ENCODE measurements around the gene OBP2A.

The OBP2A gene

DNA sequence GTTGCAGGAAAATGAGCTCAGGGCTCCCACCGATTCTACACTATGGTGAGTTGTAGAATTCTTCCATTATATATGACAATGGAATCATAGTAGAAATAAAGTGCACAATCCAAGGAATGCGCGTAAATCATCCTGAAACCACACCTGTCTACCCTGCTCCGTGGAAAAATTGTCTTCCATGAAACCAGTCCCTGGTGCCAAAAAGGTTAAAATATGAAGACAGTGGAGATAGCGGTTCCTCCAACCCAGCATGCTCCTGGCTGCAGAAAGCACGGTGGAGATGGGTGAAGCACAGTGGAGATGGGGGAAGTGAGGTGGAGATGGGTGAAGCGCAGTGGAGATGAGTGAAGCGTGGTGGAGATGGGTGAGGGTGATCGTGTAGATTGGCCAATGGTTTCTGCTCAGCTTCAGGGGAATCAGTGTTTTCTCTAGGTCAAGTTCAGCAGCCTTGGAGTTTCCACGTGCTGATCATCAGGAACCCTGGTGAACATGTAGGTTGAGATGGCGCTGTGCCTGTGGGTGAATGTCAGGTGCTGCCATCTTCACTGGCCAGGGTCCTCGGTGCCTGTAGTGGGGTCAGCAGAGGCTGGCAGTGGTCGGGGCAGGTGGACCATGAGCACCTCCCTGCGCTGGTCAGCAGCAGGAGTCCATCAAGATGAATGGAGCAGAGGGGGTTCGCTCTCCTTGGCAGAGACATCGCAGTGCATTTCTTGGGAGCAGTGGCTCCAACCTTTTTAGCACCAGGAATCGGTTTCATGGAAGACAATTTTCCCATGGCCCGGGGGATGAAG lies 35.9 kb downstream of the OBP2A start:
- no peak for DNase-seq

DNA sequence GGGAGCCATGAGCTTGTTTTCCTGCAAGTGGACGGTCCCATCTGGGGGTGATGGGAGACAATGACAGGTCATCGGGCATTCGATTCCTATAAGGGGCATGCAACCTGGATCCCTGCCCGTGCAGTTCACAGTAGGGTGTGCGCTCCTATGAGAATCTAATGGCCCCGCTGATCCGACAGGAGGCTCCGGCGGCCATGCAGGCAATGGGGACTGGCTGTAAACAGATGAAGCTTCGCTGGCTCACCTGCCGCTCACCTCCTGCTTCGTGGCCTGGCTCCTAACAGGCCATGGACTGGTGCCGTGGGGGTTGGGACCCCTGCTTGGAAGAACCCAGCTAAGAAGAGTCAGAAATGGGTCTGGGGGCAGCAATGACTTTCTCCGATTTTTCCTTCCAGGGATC lies 36.6 kb downstream of the OBP2A start:
- DNase-seq = no peak

DNA sequence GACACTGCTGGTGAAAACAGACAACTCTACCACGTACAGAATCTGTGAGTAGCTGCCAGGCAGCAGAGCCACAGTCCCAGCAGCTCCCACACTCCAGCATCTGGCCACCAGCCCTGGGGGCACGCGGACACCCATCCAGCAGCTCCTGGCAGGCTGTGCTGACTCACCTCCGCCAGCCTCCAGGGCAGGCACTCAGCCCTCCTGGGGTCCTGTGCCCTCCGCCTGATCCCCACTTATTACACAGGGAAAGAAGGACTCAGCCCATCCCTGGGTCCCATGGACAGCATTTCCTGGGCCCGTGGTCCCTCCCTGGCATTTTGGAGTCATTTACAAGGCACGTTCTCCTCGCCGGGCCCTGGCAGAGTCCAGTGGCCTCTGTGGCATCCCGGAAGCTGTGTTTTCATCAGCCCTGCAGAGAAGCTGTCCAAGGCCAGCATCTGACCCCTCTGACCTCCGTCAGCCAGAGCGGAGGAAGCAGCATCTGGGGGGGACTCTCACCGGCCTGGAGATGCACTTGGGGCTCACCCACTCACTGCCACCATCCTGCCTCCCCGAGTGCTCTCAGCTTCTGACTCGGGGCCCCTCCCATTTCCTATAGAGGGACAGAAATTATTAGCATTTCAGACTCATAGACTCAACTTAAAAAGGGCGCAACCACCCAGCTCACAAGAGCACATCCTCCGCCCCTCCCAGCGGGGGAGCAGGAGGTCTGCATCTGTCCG lies 37.2 kb downstream of the OBP2A start:
- no peak for DNase-seq

DNA sequence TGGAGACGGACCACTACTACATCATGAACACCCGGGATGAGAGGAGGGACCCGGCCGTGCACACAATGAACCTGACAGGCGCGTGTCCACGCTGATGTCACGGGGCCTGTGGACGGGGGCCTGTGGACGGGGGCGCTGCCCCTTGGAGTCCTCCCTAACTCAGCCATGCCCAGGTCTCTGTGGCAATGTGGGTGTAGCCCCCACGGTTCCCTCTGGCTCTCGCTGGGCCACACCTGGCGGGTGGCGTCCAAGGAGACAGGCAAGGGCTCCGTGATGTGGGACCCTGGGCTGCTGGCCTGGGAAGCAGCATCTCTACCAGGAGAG lies 37.7 kb downstream of the OBP2A start:
- no peak for DNase-seq

DNA sequence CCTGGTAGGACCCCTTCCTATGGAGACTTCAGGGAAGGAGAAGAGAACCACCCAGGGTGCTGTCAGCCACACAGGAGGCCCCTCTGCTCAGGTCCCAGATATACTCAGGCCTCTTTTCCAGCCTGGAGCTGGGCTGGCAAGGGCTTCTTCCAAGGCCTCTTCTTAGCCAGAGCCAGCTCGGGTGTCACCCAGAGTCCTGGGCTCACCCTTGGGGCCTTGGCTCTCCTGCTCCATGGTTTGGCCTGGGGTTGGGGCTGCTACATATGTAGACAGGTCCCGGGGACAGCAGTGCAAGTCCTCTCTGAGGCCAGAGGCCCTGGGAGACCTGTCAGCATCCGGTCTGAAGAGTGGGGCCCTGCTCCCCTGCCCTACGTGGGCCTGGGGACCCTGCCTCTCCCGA lies 38.4 kb downstream of the OBP2A start:
- no peak for DNase-seq

DNA sequence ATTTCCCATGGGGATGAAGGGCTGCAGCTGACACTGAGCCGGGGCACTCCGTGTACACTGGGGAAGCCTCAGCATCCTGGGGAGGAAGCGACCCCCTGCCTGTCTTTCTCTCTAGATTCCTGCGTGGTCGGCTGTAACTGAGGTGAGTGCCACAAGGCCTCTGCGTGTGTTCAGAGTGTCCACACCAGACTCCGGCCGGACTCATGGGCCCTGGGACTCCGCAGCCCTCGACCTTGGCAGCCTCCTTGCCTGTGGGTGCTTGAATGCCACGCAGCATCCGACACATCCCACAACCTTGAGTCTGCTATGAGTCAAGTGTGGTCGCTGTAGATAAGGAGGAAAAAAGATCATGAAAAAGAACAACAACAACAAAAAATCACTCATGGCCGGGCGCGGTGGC lies 39.0 kb downstream of the OBP2A start:
- no peak for DNase-seq

DNA sequence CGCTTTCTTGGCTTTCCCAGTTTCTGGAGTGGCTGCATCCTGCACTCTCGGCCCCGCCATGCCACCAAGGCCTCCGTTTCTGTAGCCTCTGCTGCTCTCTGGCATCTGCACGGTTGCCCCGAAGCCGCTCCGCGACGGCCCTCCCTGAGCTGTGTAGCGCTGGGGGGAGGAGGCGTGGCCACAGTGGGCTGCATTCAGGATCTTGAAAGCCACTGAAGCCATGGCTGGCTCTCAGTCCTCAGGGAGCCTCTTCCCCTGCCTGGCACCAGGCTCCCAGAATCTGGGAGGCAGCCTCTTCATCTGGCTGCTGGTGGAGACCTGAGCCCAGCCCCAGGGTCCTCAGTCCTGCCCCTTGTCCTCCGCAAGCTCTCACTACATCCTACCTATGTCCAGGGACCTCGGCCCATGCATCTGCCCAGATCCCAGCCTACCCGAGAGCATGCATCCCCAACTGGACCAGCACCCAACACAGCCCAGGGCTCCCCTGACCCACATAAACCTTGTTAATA lies 40.7 kb downstream of the OBP2A start:
- no peak for DNase-seq

DNA sequence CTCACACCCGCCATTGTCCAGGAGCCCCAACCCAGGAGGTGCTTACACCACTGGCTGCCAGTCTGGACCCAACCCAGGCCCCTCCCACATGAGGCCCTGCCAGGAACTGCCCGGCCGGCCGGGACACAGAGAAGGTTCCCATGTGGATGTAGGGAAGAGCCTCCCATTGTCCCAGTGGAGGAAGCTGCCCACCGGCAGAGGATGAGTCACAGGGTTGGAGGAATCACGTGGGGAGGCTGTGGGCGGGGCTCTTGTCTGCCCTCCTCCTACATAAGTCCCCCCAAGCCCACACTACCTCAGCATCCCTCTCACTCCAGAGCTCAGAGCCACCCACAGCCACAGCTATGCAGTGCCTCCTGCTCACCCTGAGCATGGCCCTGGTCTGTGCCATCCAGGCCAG lies 41.7 kb downstream of the OBP2A start:
- no peak for DNase-seq

DNA sequence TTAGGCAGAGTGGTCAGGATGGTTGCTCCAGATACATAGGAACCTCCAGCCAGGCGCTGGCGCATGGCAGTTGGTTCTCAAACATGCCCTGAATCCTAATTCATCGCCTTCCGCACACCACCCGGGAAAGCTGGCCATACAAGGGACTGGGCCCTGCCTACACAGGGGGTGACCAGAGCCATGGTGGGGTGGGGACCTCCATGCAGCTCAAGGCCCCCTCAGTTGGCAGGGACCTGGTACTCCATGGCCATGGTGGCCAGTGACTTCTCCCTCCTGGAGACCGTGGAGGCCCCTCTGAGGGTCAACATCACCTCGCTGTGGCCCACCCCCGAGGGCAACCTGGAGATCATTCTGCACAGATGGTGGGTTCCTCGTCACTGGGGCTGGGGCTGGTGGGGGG lies 42.4 kb downstream of the OBP2A start:
- no peak for DNase-seq

DNA sequence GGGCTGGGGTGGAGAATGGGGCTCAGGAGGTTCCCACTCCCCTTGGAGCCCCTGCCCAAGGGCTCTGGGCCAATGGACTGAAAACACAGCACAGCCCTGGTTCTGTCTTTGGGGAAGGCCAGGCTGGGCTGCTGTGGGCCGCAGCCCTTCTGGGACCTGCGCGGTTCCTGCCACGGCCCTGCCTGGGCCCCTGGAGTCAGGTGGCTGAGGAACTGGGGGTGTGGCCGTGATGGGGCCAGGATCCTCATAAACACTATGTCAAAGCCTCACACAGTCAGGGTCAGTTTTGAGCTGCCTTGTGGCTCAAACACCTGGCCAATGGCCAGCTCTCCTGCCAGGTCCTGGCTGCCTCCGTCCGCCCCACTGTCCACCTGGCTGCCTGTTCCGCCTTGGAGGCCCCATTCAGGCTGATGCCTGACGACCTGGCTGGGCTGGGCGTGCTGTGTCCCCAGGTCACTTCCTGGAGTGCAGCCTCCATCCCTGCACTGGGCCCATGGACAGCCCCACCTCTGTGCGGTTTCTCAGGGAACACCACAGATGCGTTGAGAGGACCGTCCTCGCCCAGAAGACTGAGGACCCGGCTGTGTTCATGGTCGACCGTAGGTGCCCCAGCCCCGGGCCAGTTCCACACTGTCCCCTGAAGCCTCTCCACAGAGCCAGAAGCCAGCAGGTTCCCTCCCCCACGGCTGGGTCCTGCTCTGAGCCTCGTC lies 43.1 kb downstream of the OBP2A start:
- DNase-seq = no peak

DNA sequence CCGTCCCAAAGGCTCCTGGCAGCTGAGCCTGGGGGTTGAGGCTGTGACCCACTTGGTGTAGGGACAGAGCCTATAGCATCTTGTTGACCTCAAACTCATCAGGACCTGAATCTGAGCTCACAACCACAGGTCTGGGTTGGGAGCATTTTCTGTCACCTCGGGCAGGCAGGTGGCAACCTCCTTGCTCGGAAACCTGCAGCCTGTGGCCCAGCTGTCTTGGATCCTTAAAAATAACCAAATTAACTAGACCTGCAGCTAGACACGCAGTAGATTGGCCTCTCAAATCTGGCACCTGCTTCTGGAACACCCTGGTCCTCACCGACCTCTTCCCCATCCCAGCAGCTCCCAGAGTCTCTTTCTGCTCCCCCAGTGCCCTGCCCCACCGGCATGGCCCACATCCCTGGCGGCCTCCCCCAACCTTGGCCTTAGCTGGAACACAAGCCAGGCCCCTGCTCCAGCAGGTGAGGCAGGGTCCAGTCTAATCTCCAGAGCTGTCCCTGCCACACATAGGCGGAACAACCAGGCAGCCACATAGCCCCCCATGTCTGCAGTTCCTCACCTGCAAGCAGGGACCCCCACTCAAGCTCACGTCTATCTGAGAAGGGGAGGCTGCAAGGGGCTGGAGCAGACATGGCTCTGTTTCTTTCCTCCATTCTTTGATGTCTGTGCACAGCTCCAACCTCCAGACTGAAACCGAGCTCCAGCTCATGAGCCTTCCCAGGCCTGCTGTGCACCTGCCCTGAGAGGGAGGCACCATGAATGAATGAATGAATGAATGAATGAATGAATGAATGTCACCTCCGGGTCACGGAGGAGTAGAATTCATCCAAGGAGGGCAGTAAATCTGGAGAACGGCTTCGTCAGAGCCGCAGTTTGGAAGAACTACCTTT lies 43.9 kb downstream of the OBP2A start:
- no peak for DNase-seq

DNA sequence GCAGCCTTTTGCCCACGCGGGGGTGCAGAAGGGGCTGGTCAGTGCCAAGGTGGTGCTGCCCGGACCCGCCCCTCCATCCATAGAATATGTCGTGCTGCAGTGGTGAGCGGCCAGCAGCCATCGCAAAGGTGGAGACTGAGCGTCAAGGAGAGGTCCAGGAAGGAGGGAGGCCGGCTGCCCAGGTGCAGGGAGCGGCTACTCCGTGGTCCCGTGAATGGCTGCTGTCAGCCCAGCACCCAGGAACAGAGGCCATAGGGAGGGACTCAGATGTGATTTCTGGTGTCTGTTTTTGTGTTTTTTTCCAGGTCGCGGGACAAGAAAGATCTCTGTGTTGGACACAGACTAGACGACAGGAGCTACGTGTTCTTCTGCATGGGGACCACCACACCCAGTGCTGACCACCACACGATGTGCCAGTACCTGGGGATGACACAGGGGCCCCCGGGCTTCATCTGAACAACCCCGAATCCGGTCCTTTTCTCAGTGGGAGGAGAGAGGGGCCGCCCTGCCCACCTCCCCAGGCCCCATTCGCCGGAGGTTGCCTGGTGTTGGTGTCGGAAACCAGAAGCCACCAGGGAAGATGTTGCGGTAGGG lies 44.7 kb downstream of the OBP2A start:
- no peak for DNase-seq

DNA sequence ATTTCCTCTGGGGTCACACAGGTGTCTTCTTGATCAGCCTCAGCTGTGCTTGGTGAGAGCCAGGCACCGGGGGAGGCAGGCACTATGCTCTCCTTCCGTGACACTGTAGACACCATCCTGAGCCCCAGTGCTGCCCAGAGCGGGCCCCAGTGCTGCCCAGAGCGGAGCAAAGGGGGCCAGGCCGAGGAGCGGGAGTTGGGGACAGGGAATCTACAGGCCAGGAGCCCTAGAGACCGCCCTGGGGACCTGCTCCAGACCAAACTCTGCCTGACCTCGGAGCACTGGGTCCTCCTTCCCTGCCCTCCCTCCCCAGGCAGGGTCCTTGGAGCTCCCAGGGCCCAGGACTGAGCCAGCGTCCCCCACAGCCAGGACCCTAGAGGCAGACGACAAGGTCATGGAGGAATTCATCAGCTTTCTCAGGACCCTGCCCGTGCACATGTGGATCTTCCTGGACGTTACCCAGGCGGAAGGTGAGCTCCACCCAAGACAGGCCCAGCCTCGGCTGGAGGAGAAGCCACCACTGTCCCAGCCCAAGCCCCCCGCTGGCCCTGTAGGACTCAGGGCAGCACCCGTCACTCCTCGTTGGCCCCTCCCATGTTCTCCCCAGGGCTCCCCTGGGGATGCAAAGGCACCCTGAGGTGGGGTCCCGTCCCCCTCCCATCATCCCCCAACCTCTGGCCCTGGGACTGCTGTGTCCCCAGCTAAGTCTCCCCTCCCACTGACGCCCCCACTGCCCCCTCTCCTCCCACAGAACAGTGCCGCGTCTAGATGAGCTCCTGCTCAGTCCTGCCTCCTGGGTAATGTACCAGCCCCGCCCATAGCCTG lies 45.8 kb downstream of the OBP2A start:
- DNase-seq = no peak

DNA sequence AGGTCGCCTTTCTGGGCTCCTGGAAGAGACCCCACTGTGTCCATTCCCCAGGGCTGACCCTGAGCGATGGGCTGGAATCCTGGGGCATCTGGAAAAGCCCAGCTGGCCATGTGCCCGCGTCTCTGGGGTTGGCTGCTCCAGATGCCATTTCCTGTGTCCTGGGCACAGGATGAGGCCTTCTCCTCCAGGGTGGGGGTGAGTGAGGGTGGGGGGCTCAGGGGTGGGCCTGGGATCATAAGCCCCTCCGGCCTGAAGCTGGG lies 46.3 kb downstream of the OBP2A start:
- no peak for DNase-seq

DNA sequence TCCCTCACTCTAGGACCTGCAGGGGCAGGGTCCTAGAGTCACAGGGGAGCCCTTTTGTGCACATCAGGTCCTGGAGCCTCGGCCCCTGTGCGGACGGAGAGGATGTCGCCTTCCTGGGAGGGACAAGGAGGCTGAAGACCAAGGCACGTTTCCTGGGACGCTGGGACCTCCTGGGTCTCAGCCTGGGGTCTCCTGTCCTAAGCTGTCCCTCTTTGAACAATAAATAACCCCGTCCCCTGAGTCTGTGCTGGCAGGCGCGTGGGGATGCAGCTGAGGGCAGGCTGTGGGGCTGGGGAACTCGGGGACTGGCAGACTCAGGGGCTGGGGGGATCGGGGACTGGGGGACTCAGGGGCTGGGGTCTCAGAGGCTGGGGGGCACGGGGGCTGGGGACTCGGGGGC lies 46.7 kb downstream of the OBP2A start:
- no peak for DNase-seq

DNA sequence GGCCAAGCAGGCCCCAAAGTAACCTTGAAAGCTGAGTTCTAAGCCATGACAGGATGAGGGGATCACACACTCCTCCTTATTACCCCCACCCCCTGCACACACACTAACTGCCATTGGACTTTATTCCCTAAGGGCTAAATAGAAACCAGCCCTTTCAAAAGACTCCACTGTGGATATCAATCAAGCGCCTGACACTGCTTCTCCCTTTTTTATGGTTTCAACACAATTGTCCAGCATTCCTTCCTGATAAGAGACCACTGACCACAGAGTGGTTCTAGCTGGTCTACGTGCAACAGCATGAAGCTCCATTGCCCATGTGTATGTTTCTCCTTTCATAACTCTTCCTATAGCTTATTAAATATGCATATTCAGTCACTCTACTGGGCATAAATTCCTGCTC lies 50.3 kb downstream of the OBP2A start:
- no peak for DNase-seq
